HCT116 (cell line): ENCODE measurements around the gene MCF2L2. TPM values are rescaled to one million over a fixed set of nuclear protein-coding genes. Genes with fewer than 3 reads are reported as not detected.

Experiments
- ATAC-seq: fragments of 200-7000 bp; cut with Tn5 transposase; 2 replicates; pipeline ENCODE4 v1.9.1; 2020; ENCODE audit warnings: mild to moderate bottlenecking, moderate library complexity
- BruUV-seq: library from RNA; stranded (reverse); fragments of 400-500 nt; replicated peaks from 2 replicates; lab custom pipeline; 2021; lab: Mats Ljungman, UMichigan
- CTCF ChIA-PET: fragments of 300-600 bp; sonication (Branson Sonifier 250); formaldehyde crosslinking; loops from one replicate; lab custom pipeline; 2021; ENCODE audit warnings: antibody characterized with exemption; lab: Charles Lee
- POLR2A ChIA-PET: fragments of 300-600, 350-600 bp; sonication (Branson Sonifier 250); formaldehyde crosslinking; loops from one replicate; lab custom pipeline; 2021; ENCODE audit warnings: antibody characterized with exemption; lab: Charles Lee
- RAD21 ChIA-PET, 2 experiments: fragments of 300-600 bp; sonication (Branson Sonifier 250); formaldehyde crosslinking; loops; one replicate each; lab custom pipeline; 2023; ENCODE audit warnings: low total read pairs in 2 of 2; ENCODE audit not compliant: uncharacterized antibody in 2 of 2, unreplicated experiment in 2 of 2, low non-redundant PET in 1 of 2; lab: Charles Lee
- DNase-seq: peaks from one replicate; pipeline ENCODE4 v3.0.0-alpha.2; 2010; ENCODE audit warnings: low read depth, low spot score
- H2AFZ ChIP-seq: fragments of 200-600 bp; shearing (Covaris generic), sonication (generic); 2 replicates; pipeline ENCODE4 v1.6.1; 2017; ENCODE audit warnings: low read depth, mixed run types, mixed read lengths, antibody characterized with exemption, low read length; ENCODE audit not compliant: poor library complexity, severe bottlenecking
- H3K27ac ChIP-seq: 2 replicates; pipeline ENCODE4 v1.5.1; 2012; ENCODE audit warnings: low read depth, low read length
- H3K27me3 ChIP-seq: fragments of 200-600 bp; sonication (generic); 2 replicates; pipeline ENCODE4 v1.6.1; 2016; ENCODE audit warnings: mixed run types, low read length, mixed read lengths; ENCODE audit not compliant: insufficient read depth
- H3K36me3 ChIP-seq, 2 experiments: fragments of 200-500 bp in 1 of 2; fragments of 200-600 bp in 1 of 2; sonication (Bioruptor generic) in 1 of 2; sonication (generic) in 1 of 2; 2 replicates each; pipeline versions ENCODE4 v1.5.1 to v1.6.1; 2014 to 2016; ENCODE audit warnings: low read length in 2 of 2, inconsistent platforms in 1 of 2, mixed read lengths in 1 of 2, mixed run types in 1 of 2; ENCODE audit not compliant: insufficient read depth in 2 of 2, control insufficient read depth in 1 of 2
- H3K4me1 ChIP-seq, 2 experiments: fragments of 200-600 bp in 1 of 2; sonication (generic) in 1 of 2; 2 replicates each; pipeline versions ENCODE4 v1.5.1 to v1.6.1; 2012 to 2017; ENCODE audit warnings: low read length in 2 of 2, inconsistent platforms in 1 of 2, mild to moderate bottlenecking in 1 of 2, mixed read lengths in 1 of 2, mixed run types in 1 of 2, moderate library complexity in 1 of 2; ENCODE audit not compliant: insufficient read depth in 2 of 2, control insufficient read depth in 1 of 2
- H3K4me2 ChIP-seq: fragments of 200-600 bp; sonication (generic); 2 replicates; pipeline ENCODE4 v1.6.1; 2017; ENCODE audit warnings: mixed run types, low read length, mixed read lengths
- H3K4me3 ChIP-seq, 2 experiments: fragments of 200-600 bp in 1 of 2; sonication (generic) in 1 of 2; replicated peaks in 1 of 2; 2 replicates each; pipeline ENCODE4 v1.5.1; 2011 to 2016; ENCODE audit warnings: low read length in 2 of 2, control low read depth in 1 of 2, low read depth in 1 of 2, mild to moderate bottlenecking in 1 of 2, mixed read lengths in 1 of 2, mixed run types in 1 of 2
- H3K79me2 ChIP-seq: fragments of 200-600 bp; sonication (generic); 2 replicates; pipeline ENCODE4 v1.6.1; 2017; ENCODE audit warnings: mild to moderate bottlenecking, mixed run types, low read length, moderate library complexity, mixed read lengths; ENCODE audit not compliant: insufficient read depth
- H3K9ac ChIP-seq: fragments of 200-600 bp; sonication (generic); 2 replicates; pipeline ENCODE4 v1.6.1; 2016; ENCODE audit warnings: low read length, mixed read lengths
- H3K9me2 ChIP-seq: fragments of 200-600 bp; sonication (generic), shearing (Covaris generic); 2 replicates; pipeline ENCODE4 v1.6.1; 2017; ENCODE audit warnings: mixed run types, mild to moderate bottlenecking, moderate library complexity; ENCODE audit not compliant: insufficient read depth
- H3K9me3 ChIP-seq, 2 experiments: fragments of 200-500 bp in 1 of 2; fragments of 200-600 bp in 1 of 2; sonication (Bioruptor generic) in 1 of 2; sonication (generic) in 1 of 2; 2 replicates each; pipeline ENCODE4 v1.6.1; 2014 to 2017; ENCODE audit warnings: low read length in 2 of 2, mixed read lengths in 2 of 2, inconsistent platforms in 1 of 2, low read depth in 1 of 2, mild to moderate bottlenecking in 1 of 2, mixed run types in 1 of 2, moderate library complexity in 1 of 2; ENCODE audit not compliant: control insufficient read depth in 1 of 2, insufficient read depth in 1 of 2
- H4K20me1 ChIP-seq: fragments of 200-600 bp; sonication (generic), shearing (Covaris generic); 2 replicates; pipeline ENCODE4 v1.6.1; 2017; ENCODE audit warnings: mixed run types, mild to moderate bottlenecking, moderate library complexity; ENCODE audit not compliant: insufficient read depth
- ATF3 ChIP-seq: IDR thresholded peaks from 2 replicates; pipeline ENCODE4 v1.6.1; 2012
- CBX3 ChIP-seq: IDR thresholded peaks from 2 replicates; pipeline ENCODE4 v1.6.1; 2012; ENCODE audit warnings: low read depth
- ELF1 ChIP-seq: IDR thresholded peaks from 2 replicates; pipeline ENCODE4 v1.6.1; 2012; ENCODE audit warnings: low read depth, borderline replicate concordance
- EZH2 ChIP-seq: fragments of 200-600 bp; sonication (generic); IDR thresholded peaks from 2 replicates; pipeline ENCODE4 v1.6.1; 2017; ENCODE audit warnings: antibody characterized with exemption, mixed run types
- ZFX ChIP-seq: fragments of 450-650 bp; IDR thresholded peaks from 2 replicates; pipeline ENCODE4 v1.6.1; 2017
- intact Hi-C: fragments of 100-400 bp; cut with micrococcal nuclease; formaldehyde crosslinking; loops from 2 replicates; pipeline ENCODE4 v1.10.0; 2022
- total RNA-seq: library from RNA; stranded (reverse); gene quantifications from one replicate; pipeline ENCODE4 v1.2.1, GENCODE V29; 2021; ENCODE audit not compliant: unreplicated experiment

Gene MCF2L2
- total RNA-seq, 1 experiment from 2014 or later: 1.5 TPM

DNA sequence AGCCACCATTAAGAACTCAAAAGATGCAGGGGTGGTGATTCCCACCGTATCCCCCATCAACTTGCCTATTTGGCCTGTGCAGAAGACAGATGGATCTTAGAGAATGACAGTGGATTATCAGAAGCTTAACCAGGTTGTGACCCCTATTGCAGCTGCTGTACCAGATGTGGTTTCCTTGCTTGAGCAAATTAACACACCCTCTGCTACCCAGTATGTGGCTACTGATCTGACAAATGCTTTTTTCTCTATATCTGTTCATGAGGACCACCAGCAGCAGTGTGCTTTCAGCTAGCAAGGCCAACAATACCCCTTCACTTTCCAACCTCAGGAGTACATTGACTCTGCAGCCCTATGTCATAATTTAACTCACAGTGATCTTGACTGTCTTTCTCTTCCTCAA lies 8.6 kb upstream of the MCF2L2 start:
- Histone ChIP-seq H3K36me3 (no peaks in the 10 kb centered on the region), H3K79me2 (no peaks in the 10 kb centered on the region), H3K4me1 (no peaks in the 10 kb centered on the region), H2AFZ (no peak overlapping the region), H3K9ac (no peak overlapping the region), H3K27ac (no peak overlapping the region), H3K27me3 (no peaks in the 10 kb centered on the region), H3K4me2 (no peak overlapping the region), H4K20me1 (no peaks in the 10 kb centered on the region), H3K4me3 (no peak overlapping the region), H3K9me3 (no peaks in the 10 kb centered on the region), H3K9me2 (no peaks in the 10 kb centered on the region)
- DNase-seq (no peak), ATAC-seq (no peak)
- POLR2A ChIA-PET: no interaction called here
- CTCF ChIA-PET: no interaction called here
- intact Hi-C loops: no loop called here
- RAD21 ChIA-PET: no interaction called here
- BruUV-seq: no TSS peak
- TF ChIP-seq ATF3: no peak

DNA sequence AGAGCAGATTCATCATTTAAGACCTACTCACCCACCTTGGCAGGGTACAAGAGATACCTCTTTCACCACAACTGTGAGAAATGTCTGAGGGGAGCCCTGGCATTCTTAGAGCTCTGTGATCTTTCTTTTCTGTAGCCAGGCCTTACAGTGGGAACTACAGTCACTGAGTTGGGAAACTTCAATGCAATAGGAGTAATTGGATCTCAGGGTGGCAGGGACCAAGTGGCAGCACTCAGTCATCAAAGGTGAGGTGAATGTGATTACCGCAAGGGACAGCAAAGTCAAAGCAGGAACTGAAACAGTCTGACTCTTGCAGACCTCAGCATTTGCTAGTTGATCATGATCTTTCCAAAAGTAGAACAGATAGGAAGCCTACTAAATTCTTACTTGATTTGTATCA lies 7.2 kb upstream of the MCF2L2 start:
- no peak for TF ChIP-seq EZH2
- TF ChIP-seq ZFX: no peak
- no peak for TF ChIP-seq CBX3
- TF ChIP-seq ELF1: no peak
- no peaks in the 10 kb centered on the region for H3K9me2 ChIP-seq
- no peak overlapping the region for H3K27ac ChIP-seq
- H4K20me1 ChIP-seq: no peaks in the 10 kb centered on the region
- intact Hi-C loops: no loop called here
- H3K9ac ChIP-seq: no peak overlapping the region
- RAD21 ChIA-PET: no interaction called here
- no peaks in the 10 kb centered on the region for H3K36me3 ChIP-seq
- DNase-seq (no peak), ATAC-seq (no peak)
- H3K4me3 ChIP-seq: no peak overlapping the region
- CTCF ChIA-PET: no interaction called here
- H2AFZ ChIP-seq: no peak overlapping the region
- POLR2A ChIA-PET: no interaction called here
- no peaks in the 10 kb centered on the region for H3K27me3 ChIP-seq
- H3K9me3 ChIP-seq: no peaks in the 10 kb centered on the region
- no peaks in the 10 kb centered on the region for H3K79me2 ChIP-seq
- H3K4me1 ChIP-seq: no peaks in the 10 kb centered on the region
- no peak overlapping the region for H3K4me2 ChIP-seq
- no TSS peak for BruUV-seq
